CD4-positive, alpha-beta T cell treated with Interleukin-21 for 1 hour (primary cell): ENCODE measurements around the gene DAND5.

Source experiments
- DNase-seq: peaks from one replicate; pipeline ENCODE4 v3.0.0-alpha.2; 2020

Gene DAND5

DNA sequence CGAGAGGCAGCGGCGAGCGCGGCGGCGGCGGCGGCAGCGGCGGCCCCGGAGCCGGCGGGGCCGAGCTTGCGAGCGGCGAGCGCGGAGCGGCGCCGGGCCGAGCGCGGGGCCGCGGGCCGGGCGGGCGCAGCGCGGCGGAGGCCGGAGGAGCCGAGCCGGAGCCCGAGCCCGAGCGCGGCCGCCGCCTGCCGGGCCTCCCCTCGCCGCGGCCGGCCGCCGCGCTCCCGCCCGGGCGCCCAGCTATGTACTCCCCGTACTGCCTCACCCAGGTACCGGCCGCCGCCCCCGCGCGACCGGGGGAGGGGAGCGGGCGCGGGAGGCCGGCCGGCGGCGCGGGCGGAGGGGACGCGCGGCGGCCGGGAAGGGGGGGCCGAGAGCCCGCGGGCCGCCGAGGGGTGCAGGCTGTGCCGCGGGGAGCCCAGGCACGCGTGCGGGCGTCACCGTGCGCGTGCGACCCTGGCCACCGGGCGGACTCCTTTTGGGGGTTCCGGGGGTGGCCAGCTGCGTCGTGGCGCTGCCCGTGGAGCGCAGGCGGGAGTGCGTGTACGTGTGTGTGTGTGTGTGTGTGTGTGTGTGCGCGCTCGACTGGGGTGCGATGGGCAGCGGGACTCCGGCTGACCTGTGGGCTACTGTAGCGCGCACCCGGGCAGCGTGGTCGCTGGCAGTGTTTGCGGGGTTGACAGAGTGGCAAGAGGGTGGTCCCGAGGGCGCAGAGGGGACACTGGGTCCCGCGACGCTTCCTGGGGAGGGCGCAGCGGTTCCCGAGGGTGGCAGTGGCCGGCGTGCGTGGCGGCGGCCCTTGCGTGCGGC is 26.4 kb downstream of the DAND5 start:
- DNase-seq = peak; percentile 12

DNA sequence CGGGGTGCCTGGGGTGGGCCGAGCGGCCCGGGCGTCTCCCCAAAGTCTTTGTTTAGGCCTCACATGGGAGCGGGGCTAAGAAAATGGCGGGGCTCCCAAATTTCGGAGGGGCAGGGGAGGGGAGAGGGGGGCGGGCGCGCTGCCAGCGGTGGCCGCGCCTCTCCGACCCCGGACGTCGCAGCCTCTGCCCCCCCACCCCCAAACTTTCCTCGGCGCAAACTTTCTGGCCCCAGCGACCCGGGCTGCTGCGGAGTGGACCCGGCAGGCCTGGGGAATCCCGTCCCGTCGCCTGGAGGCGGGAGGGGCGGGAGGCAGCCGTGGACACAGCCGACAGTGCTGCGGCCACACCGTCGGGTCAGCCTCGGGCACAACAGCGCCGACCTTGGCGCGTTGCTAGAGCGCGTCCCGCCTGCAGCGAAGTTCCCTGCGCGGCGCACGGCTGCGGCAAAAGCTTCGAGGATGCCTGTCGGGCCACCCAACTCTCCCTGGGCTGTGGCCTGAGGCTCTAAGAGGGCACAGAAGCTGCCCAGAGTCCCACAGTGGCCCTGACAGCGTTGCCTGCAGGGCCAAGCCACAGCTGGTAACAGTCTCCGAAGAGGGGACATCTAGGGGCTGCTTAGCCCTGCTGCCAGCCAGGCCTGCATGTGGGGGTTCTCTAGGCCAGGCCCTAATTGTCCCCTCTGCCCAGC is 27.2 kb downstream of the DAND5 start:
- DNase-seq = no peak

DNA sequence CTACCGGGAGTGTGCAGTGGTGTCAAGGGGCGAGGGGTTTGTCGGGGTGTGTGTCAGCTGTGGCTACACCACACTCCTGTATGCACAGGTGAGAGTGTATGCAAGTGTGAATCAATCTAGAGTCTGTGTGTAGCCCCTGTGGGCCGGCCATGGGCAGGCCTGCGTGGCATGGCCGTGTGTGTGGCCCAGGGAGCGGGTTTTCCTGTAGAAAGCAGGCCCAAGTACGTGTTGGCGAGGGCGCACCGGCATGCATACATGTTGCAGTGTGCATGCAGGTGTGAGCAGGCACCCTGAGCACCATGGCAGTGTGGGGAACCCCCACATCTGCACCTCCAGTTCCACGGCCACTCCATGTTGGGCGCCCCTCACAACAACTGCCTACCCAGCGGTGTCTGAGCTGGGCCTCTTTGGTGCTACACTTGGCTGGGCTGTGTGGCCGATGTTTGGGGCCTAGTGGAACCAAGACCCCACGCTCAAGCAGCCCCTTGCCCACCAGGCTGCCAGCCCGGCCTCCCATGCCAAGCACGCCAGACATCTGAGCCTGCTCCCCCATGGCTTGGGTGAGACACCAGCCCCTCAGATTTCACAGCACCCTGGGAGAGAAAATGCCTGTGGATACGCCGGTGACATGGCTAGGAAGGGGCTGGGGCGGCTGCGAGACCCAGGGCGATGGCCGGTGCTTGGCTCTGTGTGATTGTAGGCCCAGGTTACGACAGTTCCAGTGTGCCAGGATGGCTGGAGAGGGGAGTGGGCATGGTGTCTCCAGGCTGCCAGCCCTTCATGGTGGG is 28.0 kb downstream of the DAND5 start:
- DNase-seq = no peak

DNA sequence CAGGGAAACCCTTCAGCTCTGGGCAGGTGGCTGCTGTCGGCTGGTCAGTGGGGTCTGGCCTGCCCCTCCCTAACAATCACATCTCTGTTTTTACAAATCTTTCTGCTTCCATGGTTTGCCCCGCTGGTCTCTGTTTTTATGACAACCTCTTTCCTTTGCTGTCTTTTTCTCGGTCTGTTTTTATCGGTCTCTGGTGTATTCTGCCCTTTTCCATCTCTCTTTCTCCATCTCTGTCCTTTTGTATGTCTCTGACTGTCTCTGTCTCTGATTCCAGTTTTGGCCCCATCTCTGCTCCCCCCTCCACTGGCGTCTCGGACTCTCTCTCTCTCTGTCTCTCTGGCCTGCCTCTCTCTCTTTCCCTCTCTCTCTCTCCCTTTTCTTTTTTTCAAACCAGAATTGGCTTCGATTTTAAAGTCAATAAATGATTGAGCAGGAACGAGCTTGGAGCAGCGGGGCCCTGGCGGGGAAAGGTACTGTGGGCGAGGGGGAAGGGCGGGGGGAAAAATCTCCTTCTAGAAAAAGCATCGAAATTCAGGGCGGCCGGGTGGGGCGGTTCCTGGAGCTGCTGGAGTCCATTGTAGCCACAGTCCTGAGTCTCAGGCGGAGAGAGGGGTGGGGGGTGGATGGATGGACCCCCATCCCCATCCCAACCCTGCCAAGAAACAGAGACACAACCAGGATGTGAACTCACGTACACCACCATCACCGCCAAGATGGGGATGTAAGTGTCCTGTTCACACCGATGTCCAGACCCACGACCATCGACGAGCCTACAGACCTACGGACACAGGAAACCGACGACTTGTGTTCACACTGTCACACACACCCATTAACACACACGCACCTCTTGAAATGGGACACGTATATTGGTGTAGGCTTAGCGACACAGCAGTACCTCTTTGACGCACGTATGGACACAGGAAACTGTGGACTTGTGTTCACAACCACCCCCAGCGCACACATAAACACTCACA is 28.9 kb downstream of the DAND5 start:
- DNase-seq = no peak

DNA sequence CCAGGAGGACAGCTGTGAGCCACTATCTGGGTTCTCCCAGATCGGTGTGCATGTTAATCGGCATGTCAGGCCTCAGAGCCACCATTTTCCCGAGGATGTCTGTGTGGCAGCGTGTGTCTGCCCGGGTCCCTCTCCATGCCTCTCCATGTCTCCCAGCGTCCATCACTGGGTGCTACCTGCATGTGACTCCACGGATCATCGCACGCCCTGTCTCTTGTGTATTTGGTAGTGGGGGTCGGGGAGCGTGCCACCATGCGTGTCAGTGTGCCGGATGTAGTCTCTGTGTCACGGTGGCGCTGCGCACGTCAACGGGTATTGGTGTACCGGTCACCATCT is 31.8 kb downstream of the DAND5 start:
- DNase-seq = no peak

DNA sequence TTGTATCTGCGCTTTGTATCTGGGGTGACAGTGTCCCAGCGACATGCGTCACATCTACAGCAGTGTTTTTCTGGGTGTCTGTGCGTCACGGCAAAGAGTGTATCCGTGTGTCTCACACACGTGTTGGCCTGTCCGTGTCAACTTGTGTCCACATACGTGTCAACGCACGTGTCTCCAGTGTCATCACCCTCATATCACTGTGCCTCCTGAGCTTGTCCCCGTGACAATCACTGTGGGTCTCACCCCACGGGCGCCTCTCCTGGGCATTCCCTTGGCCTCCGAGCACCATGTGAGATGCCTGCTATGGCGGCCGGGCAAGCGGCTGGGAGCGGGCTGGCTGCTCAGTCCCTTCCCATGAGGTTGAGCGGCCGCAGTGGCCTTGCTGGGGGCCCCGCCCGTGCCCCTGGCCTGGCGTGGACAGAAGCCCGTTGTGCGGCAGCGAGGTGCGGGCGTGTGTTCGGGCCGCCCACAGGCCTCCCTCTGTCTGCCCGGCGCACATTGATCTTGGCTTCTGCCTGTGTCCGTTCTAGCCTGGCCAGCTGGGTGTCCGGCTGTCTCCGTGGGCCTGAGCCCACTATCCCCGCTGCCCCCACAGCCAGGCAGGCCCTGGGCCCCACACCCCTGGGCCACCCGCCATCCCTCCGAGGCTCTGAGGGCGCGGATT is 32.3 kb downstream of the DAND5 start:
- no peak for DNase-seq

DNA sequence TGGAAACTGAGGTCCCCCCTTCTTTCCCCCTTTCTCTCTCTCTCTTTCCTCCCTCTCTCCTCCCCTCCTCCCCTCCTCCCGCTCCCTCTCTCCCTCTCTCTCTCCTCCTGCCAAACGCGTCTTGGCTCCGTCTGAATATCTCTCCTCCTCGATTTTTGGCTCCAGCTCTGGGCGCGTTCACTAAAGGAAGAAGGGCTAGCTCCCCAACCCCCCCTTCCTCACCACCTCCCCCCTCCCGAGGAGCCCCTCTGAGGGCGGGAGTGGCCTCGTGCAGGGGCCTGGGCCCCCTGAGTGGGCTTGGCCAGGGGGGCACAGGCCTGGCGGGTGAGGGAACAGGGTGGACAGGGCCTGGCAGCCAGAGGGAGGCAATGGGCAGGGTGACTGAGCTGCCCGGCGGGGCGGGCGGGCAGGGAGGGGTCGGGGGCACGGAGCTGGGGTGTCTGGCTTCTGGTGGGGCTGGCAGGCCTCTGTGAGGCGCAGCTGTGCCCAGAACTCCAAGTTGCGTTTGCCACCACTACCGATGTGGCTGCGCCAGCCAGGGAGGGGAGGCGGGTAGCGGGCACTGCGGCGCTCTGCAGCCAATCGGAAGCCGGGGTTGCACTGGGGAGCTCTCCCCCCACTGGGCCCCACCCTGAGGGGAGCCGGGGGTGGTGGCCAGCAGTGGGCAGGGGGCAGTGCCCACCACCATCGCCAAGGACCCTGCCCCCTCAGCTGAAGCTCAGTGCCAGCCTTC is 33.0 kb downstream of the DAND5 start:
- no peak for DNase-seq

DNA sequence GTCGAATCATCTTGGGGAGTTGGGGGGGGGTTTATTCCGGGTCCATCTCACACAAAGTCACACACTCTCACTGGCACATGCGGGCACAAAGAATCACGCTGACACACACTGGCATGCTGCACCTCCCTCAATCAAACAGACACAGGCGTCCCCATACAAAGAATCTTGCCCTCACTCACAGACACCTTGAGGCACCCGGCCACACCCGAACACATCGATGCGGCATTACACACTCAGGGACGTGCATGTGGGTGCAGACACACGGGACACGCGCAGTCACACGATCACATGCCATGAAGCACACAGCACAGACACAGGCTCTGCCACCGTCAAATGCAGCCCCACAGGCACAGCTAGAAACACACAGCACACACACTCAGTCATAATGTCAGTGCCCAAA is 33.7 kb downstream of the DAND5 start:
- no peak for DNase-seq

DNA sequence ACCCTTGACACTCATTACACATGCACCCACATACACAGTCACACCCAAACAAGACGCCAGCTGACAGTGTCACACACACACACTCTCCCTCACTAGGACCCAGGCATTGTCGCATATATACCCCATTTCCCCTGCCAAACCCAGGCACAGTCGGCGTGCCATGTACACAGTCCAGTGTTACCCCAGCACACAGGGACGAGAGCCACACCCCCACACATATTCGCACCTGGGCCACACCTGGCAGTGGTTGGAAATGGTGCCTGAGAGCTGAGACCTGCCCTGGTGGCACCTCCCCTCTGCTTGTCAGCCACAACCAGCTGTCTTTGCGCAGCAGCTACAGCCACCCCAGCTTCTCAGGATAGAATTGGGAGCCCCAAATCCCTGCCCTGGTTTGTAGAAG is 34.9 kb downstream of the DAND5 start:
- DNase-seq = no peak

DNA sequence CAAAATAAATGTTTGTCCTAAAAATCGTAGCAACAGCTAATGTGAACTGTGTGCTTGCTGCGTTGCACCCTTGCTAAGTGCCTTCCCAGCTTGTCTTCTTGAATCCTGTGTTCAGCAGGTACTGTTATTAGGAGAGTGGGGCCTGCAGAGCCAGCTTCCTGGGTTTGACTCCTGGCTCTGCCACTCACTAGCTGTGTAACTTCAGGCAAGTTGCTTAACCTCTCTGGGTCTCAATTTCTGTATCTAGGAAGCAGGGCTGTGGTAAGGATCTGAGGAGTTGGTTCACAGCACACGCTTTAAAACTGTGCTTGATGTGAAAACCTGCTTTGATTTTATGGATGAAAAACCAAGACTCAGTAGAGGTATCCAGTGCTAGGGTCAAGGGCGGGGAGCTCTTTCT is 35.9 kb downstream of the DAND5 start:
- no peak for DNase-seq

DNA sequence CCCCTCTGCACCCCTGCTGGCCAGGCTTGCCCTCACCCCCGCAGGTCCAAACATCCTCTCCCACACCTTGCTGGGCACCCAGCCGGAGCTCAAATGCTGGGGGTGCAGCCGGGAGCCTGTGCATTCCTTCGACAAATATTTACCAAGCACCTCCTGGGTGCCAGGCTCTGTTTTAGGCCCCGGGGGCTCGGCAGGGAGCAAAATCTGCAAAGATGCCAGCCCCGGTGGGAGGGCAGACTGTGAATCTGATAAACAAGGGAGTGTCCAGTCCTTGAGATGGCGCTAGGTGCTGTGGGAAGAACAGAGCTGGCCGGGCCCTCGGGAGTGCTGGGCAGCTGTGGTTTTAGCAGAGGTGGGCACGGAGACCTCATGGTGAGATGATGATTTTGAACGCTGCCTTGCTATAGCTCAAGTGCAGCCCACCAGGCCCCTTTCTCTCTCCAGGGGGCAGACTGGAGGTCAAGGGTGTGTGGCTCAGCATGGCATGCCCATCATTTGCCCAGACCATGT is 36.5 kb downstream of the DAND5 start:
- no peak for DNase-seq

DNA sequence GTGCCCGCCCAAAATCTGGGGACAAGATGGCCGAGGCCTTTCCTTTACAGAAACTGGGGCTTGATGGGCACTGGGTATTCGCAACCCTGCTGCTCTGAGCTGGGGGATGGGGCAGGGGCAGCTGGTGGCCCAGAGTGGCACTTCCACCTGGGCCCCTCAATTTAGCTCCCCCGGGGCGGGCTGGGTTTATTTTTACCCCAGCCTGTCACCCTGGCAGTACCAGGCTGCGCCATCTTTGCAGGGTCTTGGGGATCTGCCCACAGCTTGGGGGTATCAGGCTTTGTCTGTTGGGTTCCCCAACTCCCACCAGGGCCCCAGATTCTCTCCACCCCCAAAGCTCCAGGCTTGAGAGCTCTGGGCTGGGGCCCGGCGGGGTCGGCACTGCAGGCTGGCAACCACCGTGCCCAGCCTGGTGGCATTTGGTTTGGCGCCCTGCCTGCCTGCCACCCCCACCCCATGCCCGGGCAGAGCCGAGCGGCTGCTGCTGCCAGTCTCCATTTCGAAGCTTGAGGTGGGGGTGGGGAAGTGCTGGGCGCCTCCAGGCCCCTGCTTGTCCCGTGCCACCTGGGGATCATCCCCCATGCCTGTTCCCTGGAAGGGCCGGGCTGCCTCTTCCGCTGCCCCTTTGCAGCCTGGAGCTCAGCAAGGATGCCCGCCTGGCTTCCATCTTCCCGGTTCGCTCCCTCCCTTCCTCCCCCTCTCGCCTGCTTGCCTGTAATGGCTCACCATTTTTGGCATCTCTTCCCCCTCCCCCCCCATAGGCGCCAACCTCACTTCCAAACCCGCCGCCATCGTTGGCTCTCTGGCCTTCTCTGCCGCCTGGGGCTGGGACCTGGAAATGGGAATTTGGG is 37.3 kb downstream of the DAND5 start:
- no peak for DNase-seq

DNA sequence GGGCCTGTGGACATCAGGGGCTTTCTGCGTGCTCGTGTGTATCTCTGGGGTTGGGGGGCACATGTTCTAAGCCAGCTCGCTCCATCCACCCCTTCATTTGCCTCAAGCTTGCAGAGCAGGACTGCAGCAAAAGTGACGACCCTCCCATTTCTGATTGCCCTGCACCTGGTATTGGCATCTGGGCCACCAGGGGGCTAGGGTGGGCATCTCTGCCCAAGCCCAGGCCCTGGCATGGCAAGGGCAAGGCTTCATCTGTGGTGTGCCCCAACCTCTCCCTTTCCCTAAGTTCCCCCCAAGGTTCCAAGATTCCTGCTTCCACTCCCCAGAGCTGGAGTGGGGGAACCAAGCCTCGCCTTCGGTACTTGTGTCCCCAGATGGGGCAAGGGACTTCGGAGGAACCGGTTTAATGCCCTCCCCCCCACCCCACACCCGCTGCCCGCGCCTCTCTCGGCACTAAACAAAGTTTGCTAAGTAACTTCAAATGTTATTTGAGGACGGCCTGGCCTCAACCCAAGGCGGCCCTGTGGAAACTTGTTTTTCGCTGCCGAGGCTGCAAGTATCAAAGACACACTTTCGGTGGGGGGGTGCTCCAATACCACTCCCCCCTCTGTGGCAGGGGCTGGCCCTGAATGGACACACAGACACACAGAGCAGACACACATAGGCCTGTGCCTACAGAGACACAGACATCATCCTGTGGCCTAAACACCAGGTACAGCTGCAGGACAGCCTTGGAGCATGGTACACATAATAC is 38.1 kb downstream of the DAND5 start:
- no peak for DNase-seq

DNA sequence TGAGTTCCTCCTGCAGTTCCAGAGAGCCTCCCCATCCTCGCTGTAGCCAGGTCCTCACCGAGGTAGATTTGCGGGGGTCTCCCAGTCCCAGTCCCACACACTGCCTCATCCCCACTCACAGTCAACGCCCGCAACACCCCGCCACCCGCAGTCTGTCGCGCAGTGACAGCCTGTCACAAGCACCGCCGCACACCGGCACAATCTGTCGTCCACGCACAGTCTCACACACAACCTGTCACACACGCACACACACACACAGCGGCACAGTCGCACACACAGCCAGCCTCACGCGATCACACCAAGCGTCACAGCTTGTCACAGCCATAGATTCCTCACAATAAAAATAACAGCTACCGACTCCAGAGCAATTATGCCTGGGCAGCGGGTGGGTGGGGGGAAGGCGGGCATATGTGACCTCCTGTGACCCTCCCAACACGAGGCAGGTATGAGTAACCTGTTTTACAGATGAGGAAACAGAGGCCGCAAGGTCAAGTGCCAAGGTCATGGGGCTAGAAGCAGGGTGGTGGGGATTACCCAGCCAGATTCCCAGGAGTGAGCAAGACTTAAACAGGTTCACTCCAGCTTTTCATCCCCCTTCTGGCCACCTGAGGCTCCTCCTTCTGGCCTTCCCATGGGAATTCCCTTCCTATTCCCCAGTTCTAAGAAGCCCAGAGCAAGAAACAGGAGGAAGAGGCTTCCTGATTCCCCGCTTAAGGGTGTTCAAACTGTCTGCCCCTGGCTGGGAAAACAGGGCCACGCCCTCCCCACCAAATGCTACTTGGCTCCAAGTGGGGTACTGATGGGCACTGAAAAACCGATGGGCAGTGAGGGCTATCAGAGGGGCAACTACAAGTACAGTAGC is 39.8 kb downstream of the DAND5 start:
- no peak for DNase-seq

DNA sequence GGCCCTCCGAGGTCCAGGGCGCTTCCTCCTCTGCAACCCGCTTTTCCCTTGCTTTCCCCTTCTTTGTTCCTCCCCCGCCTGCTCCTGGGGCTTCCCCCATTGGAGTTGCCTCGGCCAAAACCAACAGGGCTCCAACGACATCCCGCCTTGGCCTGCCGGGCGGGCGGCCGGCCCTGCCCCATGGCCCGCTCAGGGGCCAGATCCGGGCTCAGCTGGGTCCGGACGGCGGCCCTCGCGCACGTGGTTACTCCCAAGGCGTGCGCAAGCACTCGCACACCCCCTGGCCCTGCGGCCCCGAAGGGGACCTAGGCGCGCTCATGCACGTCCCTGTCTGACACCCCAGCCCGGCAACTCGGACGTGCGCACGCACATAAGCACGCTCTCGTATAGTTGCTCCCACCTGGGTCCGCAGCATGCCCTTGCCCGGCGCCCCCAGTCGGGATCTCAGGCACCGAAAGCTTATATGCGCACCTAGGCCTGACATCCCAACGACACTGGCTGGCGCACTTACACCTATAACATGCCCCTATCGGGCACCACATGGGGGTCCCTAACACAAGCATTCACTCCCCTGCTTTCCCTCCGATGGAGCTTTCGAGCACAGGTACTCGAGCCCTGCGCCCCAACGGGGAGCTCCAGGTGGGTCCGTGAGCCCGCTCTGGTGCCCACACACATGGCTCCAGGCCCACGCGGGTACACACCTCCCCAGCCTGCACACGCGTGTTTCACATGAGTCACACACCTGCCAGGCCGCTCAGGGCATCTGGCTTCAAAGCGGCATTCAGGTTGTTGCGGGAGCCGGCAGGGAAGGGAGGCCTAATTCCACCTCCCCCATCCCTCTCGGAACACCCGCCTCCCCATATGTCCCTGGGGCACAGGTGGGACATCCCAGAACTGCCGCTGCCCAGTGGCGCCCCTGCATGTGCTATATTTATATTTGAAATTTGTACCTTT is 40.9 kb downstream of the DAND5 start:
- no peak for DNase-seq

DNA sequence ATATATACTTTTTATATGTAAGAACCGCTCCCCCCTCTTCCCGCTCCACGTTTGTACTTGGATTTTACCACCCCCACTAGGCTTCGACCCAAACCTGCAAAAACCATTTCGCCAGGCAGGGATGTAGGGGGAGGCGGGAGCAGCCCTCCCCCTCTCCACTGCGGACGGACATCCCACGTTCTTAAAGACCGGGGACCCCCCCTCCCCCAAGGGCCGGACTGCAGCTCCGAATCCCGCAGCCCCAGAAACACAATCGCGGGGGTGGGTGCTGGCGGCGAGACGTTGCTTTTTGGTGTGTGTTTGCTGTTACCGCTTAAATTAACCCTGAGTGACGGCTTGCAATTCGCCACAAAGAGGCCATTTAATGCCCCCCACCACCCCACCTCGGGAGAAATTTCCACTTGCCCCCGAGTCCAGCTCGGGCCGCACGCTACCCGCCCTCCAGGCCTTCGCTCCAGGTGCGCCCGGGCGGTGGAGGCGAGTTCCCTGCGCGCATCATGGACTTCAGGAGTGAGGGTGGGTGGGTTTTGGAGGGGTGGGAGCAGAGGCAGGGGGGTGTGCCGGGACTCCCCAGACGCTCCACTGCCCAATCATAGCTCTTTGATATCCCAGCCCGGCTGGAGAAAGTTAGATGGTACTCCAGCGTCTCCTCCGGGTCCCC is 41.7 kb downstream of the DAND5 start:
- no peak for DNase-seq
